OCI-LY1 (cell line): ENCODE measurements around the gene ASS1.

ENCODE experiments used
- EZH2 ChIP-seq: fragments of 200-600 bp; sonication (generic), shearing (Covaris generic); IDR thresholded peaks from 2 replicates; pipeline ENCODE4 v1.8.0; 2017; ENCODE audit warnings: borderline replicate concordance, mixed run types, mild to moderate bottlenecking, antibody characterized with exemption, low read length, moderate library complexity, mixed read lengths
- TF ChIP-seq, protein P1 (sequence below): fragments of 200-600 bp; sonication (generic), shearing (Covaris generic); IDR thresholded peaks from 2 replicates; pipeline ENCODE4 v1.5.1; 2017; ENCODE audit warnings: mild to moderate bottlenecking, antibody characterized with exemption, low read length, moderate library complexity, mixed read lengths

DNA sequence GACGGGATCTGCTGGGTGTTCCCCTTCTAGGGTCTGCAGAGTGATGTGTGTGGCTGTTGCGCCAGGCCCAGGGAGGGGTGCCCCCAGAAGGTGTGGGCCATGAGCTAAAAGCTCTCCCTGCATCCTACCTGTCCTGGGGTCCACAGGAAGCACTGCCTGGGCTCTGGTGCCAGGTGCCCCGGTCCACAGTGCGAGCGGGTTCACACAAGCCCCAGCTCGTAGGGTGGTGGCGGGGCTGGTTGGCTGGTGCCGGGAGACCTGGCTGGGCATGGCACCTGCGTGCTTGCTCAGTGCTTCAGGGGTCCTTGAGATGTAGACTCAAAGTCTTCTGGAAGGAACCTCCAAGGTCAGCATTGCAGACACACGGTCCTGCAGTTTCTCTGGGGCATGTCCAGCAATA is 25.5 kb downstream of the ASS1 start:
- no peak for TF ChIP-seq EZH2
- TF ChIP-seq, protein P1, sequence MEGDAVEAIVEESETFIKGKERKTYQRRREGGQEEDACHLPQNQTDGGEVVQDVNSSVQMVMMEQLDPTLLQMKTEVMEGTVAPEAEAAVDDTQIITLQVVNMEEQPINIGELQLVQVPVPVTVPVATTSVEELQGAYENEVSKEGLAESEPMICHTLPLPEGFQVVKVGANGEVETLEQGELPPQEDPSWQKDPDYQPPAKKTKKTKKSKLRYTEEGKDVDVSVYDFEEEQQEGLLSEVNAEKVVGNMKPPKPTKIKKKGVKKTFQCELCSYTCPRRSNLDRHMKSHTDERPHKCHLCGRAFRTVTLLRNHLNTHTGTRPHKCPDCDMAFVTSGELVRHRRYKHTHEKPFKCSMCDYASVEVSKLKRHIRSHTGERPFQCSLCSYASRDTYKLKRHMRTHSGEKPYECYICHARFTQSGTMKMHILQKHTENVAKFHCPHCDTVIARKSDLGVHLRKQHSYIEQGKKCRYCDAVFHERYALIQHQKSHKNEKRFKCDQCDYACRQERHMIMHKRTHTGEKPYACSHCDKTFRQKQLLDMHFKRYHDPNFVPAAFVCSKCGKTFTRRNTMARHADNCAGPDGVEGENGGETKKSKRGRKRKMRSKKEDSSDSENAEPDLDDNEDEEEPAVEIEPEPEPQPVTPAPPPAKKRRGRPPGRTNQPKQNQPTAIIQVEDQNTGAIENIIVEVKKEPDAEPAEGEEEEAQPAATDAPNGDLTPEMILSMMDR = no peak
